Neuron (in vitro differentiated cells): ENCODE data around the gene IGLON5.

Source experiments
- H2AFZ ChIP-seq: one replicate; pipeline ENCODE4 v1.6.1; 2013; ENCODE audit warnings: low read depth, mild to moderate bottlenecking, inconsistent platforms, low read length, moderate library complexity
- H3K27me3 ChIP-seq: one replicate; pipeline ENCODE4 v1.6.1; 2013; ENCODE audit warnings: low read length; ENCODE audit not compliant: insufficient read depth
- H3K36me3 ChIP-seq: one replicate; pipeline ENCODE4 v1.6.1; 2013; ENCODE audit warnings: low read length; ENCODE audit not compliant: insufficient read depth
- H3K4me1 ChIP-seq: one replicate; pipeline ENCODE4 v1.6.1; 2013; ENCODE audit warnings: low read length; ENCODE audit not compliant: insufficient read depth
- H3K4me3 ChIP-seq: 2 replicates; pipeline ENCODE4 v1.5.1; 2013; ENCODE audit warnings: mild to moderate bottlenecking, low read length, moderate library complexity
- H3K9me3 ChIP-seq: one replicate; pipeline ENCODE4 v1.6.1; 2013; ENCODE audit warnings: low read length

IGLON5 gene

GRCh38 chr19:51311351-51312257 is at the start of gene IGLON5:
TSS of gene IGLON5 (plus strand) at chr19:51311644. CDS start at chr19:51311848, 204 bp downstream.
- Histone ChIP-seq H2AFZ (no peak within 1 kb of the TSS), H3K4me3 (peak within 1 kb of the TSS; percentile 24), H3K4me1 (no peaks in the 10 kb centered on the region), H3K36me3 (no peaks in the 10 kb centered on the region), H3K27me3 (peaks cover 18% of the 10 kb centered on the region), H3K9me3 (peaks cover 5% of the 10 kb centered on the region)

- H3K27me3 ChIP-seq = peaks cover 10% of the 10 kb centered on the region
- no peak overlapping the region for H2AFZ ChIP-seq
- no peaks in the 10 kb centered on the region for H3K9me3 ChIP-seq
- H3K4me1 ChIP-seq = no peaks in the 10 kb centered on the region
- no peaks in the 10 kb centered on the region for H3K36me3 ChIP-seq
- no peak overlapping the region for H3K4me3 ChIP-seq
These were observed 47.6 kb upstream of the IGLON5 start for GRCh38 chr19:51263808-51264207.

GRCh38 chr19:51271067-51271466 is 40.4 kb upstream of the IGLON5 start:
- no peaks in the 10 kb centered on the region for H3K9me3 ChIP-seq
- H3K4me3 ChIP-seq = no peak overlapping the region
- H3K27me3 ChIP-seq = no peaks in the 10 kb centered on the region
- H3K4me1 ChIP-seq = peaks cover 6% of the 10 kb centered on the region
- H3K36me3 ChIP-seq = no peaks in the 10 kb centered on the region
- no peak overlapping the region for H2AFZ ChIP-seq

GRCh38 chr19:51272183-51272810 is 39.1 kb upstream of the IGLON5 start:
- no peaks in the 10 kb centered on the region for H3K36me3 ChIP-seq
- no peaks in the 10 kb centered on the region for H3K27me3 ChIP-seq
- no peak overlapping the region for H2AFZ ChIP-seq
- H3K9me3 ChIP-seq = no peaks in the 10 kb centered on the region
- H3K4me1 ChIP-seq = peaks cover 6% of the 10 kb centered on the region
- no peak overlapping the region for H3K4me3 ChIP-seq

GRCh38 chr19:51274049-51274770 is 37.2 kb upstream of the IGLON5 start:
- H2AFZ ChIP-seq = no peak overlapping the region
- H3K9me3 ChIP-seq = no peaks in the 10 kb centered on the region
- no peaks in the 10 kb centered on the region for H3K27me3 ChIP-seq
- H3K4me1 ChIP-seq = peaks cover 6% of the 10 kb centered on the region
- H3K36me3 ChIP-seq = no peaks in the 10 kb centered on the region
- no peak overlapping the region for H3K4me3 ChIP-seq

GRCh38 chr19:51277112-51277511 is 34.3 kb upstream of the IGLON5 start:
- H3K27me3 ChIP-seq = no peaks in the 10 kb centered on the region
- H3K36me3 ChIP-seq = no peaks in the 10 kb centered on the region
- no peak overlapping the region for H3K4me3 ChIP-seq
- H3K9me3 ChIP-seq = no peaks in the 10 kb centered on the region
- H2AFZ ChIP-seq = no peak overlapping the region
- no peaks in the 10 kb centered on the region for H3K4me1 ChIP-seq

GRCh38 chr19:51282335-51282734 is 29.1 kb upstream of the IGLON5 start:
- Histone ChIP-seq H3K9me3 (no peaks in the 10 kb centered on the region), H2AFZ (no peak overlapping the region), H3K27me3 (no peaks in the 10 kb centered on the region), H3K36me3 (no peaks in the 10 kb centered on the region), H3K4me3 (no peak overlapping the region), H3K4me1 (no peaks in the 10 kb centered on the region)

GRCh38 chr19:51285682-51286081 is 25.8 kb upstream of the IGLON5 start:
- Histone ChIP-seq H3K9me3 (no peaks in the 10 kb centered on the region), H3K36me3 (no peaks in the 10 kb centered on the region), H2AFZ (no peak overlapping the region), H3K4me3 (no peak overlapping the region), H3K4me1 (no peaks in the 10 kb centered on the region), H3K27me3 (no peaks in the 10 kb centered on the region)

- Histone ChIP-seq H3K27me3 (peaks cover 8% of the 10 kb centered on the region), H3K36me3 (no peaks in the 10 kb centered on the region), H2AFZ (no peak overlapping the region), H3K9me3 (no peaks in the 10 kb centered on the region), H3K4me3 (no peak overlapping the region), H3K4me1 (no peaks in the 10 kb centered on the region)
These were observed 21.8 kb upstream of the IGLON5 start for GRCh38 chr19:51289635-51290034.

- no peaks in the 10 kb centered on the region for H3K9me3 ChIP-seq
- H3K4me3 ChIP-seq = no peak overlapping the region
- peaks cover 13% of the 10 kb centered on the region for H3K27me3 ChIP-seq
- H3K4me1 ChIP-seq = no peaks in the 10 kb centered on the region
- no peak overlapping the region for H2AFZ ChIP-seq
- H3K36me3 ChIP-seq = no peaks in the 10 kb centered on the region
These were observed 18.5 kb upstream of the IGLON5 start for GRCh38 chr19:51292971-51293370.

- Histone ChIP-seq H3K36me3 (no peaks in the 10 kb centered on the region), H3K27me3 (peaks cover 13% of the 10 kb centered on the region), H3K9me3 (no peaks in the 10 kb centered on the region), H2AFZ (no peak overlapping the region), H3K4me1 (no peaks in the 10 kb centered on the region), H3K4me3 (no peak overlapping the region)
These were observed 17.8 kb upstream of the IGLON5 start for GRCh38 chr19:51293571-51294210.

- Histone ChIP-seq H3K4me3 (no peak overlapping the region), H3K27me3 (peaks cover 13% of the 10 kb centered on the region), H3K36me3 (no peaks in the 10 kb centered on the region), H3K9me3 (no peaks in the 10 kb centered on the region), H3K4me1 (no peaks in the 10 kb centered on the region), H2AFZ (no peak overlapping the region)
These were observed 17.1 kb upstream of the IGLON5 start for GRCh38 chr19:51294211-51294976.
